ENCODE results near the gene FBN2. TPM values are rescaled to one million over a fixed set of nuclear protein-coding genes. Genes with fewer than 3 reads are reported as not detected.
"Not testable (repeated sequence)": the region's sequence is repeated elsewhere in the genome, so short reads cannot be mapped to it uniquely, and the experiment has no call there.

The FBN2 gene
- total RNA-seq, 2 donors from 2014 or later = 0.09 TPM; not detected in 1

DNA sequence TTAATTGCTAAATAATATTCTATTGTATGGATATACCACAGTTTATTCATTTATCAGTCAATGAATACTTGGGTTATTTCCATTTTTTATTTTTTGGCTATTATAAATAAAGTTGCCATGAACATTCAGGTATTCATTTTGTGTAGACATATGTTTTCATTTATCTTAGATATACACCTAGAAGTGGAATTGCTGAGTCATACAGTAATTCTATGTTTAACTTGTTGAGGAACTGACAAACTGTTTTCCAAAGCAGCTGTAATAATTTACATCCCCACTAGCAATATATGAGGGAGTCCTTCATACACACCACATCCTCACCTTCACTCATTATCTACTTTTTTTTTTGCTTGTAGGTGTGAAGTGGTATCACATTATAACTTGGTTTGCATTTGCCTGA, 123.6 kb downstream of the FBN2 start:
- ATAC-seq = no peak
- DNase-seq (ENCODE audit: low spot score in 2 of 2) = no peak
- peaks cover 11 to 15% of the 10 kb centered on the region in 2 donors for H3K9me3 Mint-ChIP-seq
- H3K36me3 Mint-ChIP-seq = no peaks in the 10 kb centered on the region
- H3K27ac Mint-ChIP-seq = no peak overlapping the region

DNA sequence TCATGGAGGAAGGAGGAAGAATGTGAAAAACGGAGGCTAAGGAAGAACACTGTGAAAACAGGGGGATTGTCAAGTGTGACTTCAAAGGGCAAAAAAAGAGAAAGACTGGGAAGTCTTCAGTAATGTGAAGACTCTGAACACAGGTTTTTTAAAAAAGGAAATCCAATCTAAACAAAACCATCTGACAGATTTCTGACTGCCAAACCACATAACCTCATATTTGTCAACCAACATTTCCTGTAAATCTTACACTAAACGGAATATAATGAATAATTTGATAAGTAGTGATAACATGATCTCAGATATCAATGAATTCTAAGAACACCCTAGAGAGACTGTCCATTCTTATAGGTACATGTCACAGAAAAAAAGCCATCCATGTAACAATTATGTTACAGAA, 124.7 kb downstream of the FBN2 start:
- H3K27ac Mint-ChIP-seq = no peak overlapping the region
- peaks cover 10 to 13% of the 10 kb centered on the region in 2 donors for H3K9me3 Mint-ChIP-seq
- no peaks in the 10 kb centered on the region for H3K36me3 Mint-ChIP-seq
- no peak for DNase-seq (ENCODE audit: low spot score in 2 of 2)
- no peak for ATAC-seq

DNA sequence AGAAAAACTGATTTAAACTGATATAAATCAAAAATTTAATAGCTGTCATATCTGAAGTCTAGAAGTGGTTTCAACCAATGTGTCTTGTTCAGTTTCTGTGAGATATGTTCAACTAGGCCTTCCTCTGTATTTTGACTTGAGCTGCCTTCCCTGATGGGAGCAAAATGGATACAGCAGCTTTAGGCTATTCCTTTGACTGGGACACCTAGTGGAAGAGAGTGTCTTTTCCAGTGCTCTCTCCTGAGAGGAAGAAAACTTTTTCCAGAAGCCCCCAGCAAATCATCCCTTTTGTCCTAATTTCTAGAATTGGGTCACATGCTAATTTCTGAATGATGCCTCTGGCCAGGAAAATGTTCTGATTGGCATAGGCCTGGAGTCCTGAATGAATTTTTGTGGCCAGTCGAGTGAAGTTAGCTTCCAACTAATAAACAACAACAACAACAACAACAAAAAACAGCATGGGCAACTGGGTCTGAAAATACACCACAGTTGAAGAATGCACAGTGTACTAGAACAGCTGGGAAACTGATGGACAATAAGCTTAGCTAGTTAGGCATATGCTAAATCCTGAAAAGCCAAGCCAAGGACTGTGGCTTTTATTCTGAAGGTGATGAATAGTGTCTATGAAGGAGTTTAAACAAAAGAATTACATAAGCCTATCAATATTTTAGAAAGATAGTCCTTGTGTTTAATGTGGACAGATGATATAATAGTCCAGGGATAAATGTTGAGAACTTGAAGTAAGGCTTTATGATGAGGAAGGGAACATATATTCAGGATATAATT, 125.7 kb downstream of the FBN2 start:
- no peak for ATAC-seq
- Mint-ChIP-seq H3K36me3 (no peaks in the 10 kb centered on the region), H3K27ac (no peak overlapping the region), H3K9me3 (peaks cover 3 to 6% of the 10 kb centered on the region in 2 donors)
- no peak for DNase-seq (ENCODE audit: low spot score in 2 of 2)

- H3K9me3 Mint-ChIP-seq = peaks cover 0 to 5% of the 10 kb centered on the region in 2 donors
- H3K27ac Mint-ChIP-seq = no peak overlapping the region
- DNase-seq (ENCODE audit: low spot score in 2 of 2) (no peak), ATAC-seq (no peak)
- no peaks in the 10 kb centered on the region for H3K36me3 Mint-ChIP-seq
These were observed 128.8 kb downstream of the FBN2 start for GRCh38 chr5:128409166-128409800.

- ATAC-seq (no peak), DNase-seq (ENCODE audit: low spot score in 2 of 2) (no peak)
- Mint-ChIP-seq H3K36me3 (no peaks in the 10 kb centered on the region), H3K27ac (no peak overlapping the region), H3K9me3 (peaks cover 0 to 5% of the 10 kb centered on the region in 2 donors)
These were observed 129.4 kb downstream of the FBN2 start for GRCh38 chr5:128408622-128409021.

DNA sequence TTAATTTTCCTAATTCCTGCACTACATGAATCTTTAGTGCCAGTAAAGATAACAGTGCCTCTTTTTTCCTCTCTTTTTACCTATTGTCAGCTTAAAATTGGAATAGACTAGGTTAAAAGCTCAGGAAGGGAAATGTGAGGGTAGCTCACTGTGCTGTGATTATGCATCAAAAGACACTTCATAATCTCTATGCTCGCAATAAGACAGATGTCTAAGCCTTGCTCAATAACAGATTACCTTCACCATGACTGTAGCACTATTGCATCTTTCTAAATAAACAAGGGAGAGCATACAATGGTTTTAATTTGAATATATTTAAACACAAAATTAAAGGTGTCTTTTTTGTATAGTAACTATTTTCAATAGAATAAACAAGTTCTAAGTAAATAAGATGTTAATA, 130.1 kb downstream of the FBN2 start:
- DNase-seq (ENCODE audit: low spot score in 2 of 2) = no peak
- no peak overlapping the region for H3K27ac Mint-ChIP-seq
- ATAC-seq = no peak
- H3K9me3 Mint-ChIP-seq = peaks cover 0 to under 1% of the 10 kb centered on the region in 2 donors
- H3K36me3 Mint-ChIP-seq = no peaks in the 10 kb centered on the region

- Mint-ChIP-seq H3K27ac (no peak overlapping the region), H3K9me3 (no peaks in the 10 kb centered on the region), H3K36me3 (no peaks in the 10 kb centered on the region)
- no peak for ATAC-seq
- DNase-seq (ENCODE audit: low spot score in 2 of 2) = no peak
These were observed 131.2 kb downstream of the FBN2 start for GRCh38 chr5:128406803-128407202.

DNA sequence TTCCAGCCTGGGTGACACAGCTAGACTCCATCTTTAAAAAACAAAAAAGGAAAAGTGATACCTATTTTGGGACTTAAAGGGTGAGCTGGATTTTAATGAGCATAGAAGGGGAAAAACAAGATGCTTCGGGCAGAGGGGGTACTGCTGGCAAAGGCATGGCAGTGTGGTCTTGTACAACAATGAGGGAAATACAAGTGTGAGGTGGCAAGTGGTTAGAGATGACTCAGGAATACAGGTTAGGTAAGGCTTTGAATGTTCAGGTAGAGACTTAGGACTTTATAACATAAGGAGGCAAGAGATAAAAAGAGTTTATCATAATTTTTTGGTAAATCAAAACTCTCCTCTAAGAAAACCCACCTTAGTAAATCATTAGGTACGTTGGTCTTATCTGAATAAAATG, 132.9 kb downstream of the FBN2 start:
- no peak for ATAC-seq
- no peaks in the 10 kb centered on the region for H3K9me3 Mint-ChIP-seq
- no peak for DNase-seq (ENCODE audit: low spot score in 2 of 2)
- H3K27ac Mint-ChIP-seq = no peak overlapping the region
- no peaks in the 10 kb centered on the region for H3K36me3 Mint-ChIP-seq

DNA sequence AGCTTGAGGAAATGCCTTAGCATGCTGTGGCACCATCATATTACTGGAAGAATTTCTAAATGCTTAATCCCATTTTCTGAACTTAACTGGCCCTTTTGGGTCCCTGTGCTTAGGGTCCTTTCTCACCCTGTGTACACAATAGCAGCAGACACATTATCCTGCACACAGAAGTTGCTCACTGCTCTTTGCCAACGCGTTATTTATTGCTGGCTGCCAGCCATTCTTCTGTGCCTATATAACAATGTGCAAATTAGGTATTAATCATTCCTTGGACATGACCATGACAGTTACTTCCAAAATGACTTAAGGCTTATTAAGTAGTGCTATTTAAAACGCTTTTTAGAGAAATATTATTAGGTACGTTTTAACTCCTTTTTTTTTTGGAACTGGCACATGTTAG, 134.7 kb downstream of the FBN2 start:
- H3K27ac Mint-ChIP-seq = no peak overlapping the region
- H3K36me3 Mint-ChIP-seq = no peaks in the 10 kb centered on the region

DNA sequence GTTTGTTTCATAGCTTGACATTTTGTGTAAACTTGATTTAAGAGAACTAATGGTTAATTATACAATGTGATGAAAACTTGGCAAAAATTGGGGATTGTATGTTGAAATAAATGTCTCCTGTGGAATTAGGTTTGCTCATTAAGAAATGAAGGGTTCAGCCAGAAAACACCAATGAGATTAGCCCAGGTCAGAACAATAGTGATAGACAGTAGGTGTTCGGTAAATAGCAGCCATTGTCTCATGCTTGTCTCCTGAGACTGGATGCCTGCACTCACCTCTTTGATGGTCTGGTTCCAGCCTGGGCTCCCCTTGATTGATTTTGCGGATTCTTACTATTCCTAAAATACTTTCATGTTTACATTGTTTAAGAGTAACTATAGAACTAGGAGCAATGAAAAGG, 135.5 kb downstream of the FBN2 start:
- no peaks in the 10 kb centered on the region for H3K36me3 Mint-ChIP-seq
- ATAC-seq = no peak
- no peak overlapping the region for H3K27ac Mint-ChIP-seq
- H3K9me3 Mint-ChIP-seq = peaks cover 4 to 5% of the 10 kb centered on the region in 2 donors
- DNase-seq (ENCODE audit: low spot score in 2 of 2) = no peak

More for the DNA sequence above, 134.7 kb downstream of the FBN2 start:
- DNase-seq (ENCODE audit: low spot score in 2 of 2) = no peak
- ATAC-seq = no peak
- H3K9me3 Mint-ChIP-seq = peaks cover 4 to 5% of the 10 kb centered on the region in 2 donors

DNA sequence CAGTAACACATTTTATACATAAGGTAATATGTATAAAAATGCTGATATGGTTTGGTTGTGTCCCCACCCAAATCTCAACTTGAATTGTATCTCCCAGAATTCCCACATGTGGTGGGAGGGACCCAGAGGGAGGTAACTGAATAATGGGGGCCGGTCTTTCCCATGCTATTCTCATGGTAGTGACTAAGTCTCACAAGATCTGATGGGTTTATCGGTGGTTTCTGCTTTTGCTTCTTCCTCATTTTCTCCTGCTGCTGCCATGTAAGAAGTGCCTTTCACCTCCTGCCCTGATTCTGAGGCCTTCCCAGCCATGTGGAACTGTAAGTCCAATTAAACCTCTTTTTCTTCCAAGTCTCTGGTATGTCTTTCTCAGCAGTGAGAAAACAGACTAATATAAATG, 137.3 kb downstream of the FBN2 start:
- not testable (repeated sequence) for H3K36me3 Mint-ChIP-seq; H3K9me3 Mint-ChIP-seq; DNase-seq (ENCODE audit: low spot score in 2 of 2); ATAC-seq; H3K27ac Mint-ChIP-seq

- ATAC-seq = no peak
- H3K27ac Mint-ChIP-seq = no peak overlapping the region
- DNase-seq (ENCODE audit: low spot score in 2 of 2) = no peak
- no peaks in the 10 kb centered on the region for H3K36me3 Mint-ChIP-seq
- peaks cover 4 to 5% of the 10 kb centered on the region in 2 donors for H3K9me3 Mint-ChIP-seq
These were observed 138.9 kb downstream of the FBN2 start for GRCh38 chr5:128399111-128399510.

DNA sequence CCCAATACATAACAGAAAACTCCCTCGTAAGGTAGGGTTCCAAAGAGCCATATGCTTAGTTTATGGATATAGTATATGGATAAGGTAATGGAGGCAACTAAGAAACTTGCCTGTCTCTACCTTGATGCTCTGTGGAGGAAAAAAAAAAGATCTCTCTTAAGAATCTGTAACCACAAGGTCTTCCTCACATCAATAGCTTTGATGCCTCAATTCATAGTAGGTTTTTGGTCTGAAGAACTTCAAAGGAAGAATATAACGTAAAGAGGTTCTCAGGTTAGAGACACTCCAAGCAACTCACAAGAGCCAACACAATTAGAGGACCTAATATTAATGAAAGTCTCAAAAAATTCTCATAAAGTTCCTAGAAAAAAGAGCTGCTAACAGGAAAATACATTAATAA, 140.2 kb downstream of the FBN2 start:
- Mint-ChIP-seq H3K27ac (no peak overlapping the region), H3K36me3 (no peaks in the 10 kb centered on the region), H3K9me3 (peaks cover 4 to 5% of the 10 kb centered on the region in 2 donors)
- DNase-seq (ENCODE audit: low spot score in 2 of 2) (no peak), ATAC-seq (no peak)

- DNase-seq (ENCODE audit: low spot score in 2 of 2) (no peak), ATAC-seq (no peak)
- Mint-ChIP-seq H3K36me3 (no peaks in the 10 kb centered on the region), H3K9me3 (peaks cover 4 to 5% of the 10 kb centered on the region in 2 donors), H3K27ac (no peak overlapping the region)
These were observed 143.0 kb downstream of the FBN2 start for GRCh38 chr5:128395073-128395472.

GRCh38 chr5:128384068-128384467, 154.0 kb downstream of the FBN2 start:
- ATAC-seq = no peak
- no peak overlapping the region for H3K27ac Mint-ChIP-seq
- no peak for DNase-seq (ENCODE audit: low spot score in 2 of 2)

DNA sequence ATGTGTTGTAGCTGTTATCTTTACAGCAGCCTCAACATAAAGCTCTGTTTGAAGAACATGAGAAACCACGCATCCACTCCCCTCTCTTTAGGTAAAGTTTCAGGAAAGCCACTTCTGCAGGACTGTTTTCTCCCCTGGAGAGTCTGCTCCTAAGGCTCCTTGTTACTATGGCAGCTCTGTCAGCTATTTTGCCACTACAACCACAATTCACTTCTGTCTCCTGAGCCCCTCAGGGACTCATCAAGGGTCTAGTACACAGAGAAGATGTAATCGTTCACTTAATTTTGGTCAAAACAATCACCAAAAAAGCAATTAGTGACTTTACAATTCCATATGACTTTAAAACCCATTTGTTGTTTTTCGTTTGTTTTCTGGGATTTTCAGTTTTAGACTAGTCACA, 157.7 kb downstream of the FBN2 start:
- Mint-ChIP-seq H3K27ac (no peak overlapping the region), H3K9me3 (peaks cover 0 to 5% of the 10 kb centered on the region in 2 donors), H3K36me3 (no peaks in the 10 kb centered on the region)
- DNase-seq (ENCODE audit: low spot score in 2 of 2) = no peak
- no peak for ATAC-seq

More at GRCh38 chr5:128384068-128384467, 154.0 kb downstream of the FBN2 start:
- Mint-ChIP-seq H3K36me3 (no peaks in the 10 kb centered on the region), H3K9me3 (peaks cover 11 to 16% of the 10 kb centered on the region in 2 donors)

DNA sequence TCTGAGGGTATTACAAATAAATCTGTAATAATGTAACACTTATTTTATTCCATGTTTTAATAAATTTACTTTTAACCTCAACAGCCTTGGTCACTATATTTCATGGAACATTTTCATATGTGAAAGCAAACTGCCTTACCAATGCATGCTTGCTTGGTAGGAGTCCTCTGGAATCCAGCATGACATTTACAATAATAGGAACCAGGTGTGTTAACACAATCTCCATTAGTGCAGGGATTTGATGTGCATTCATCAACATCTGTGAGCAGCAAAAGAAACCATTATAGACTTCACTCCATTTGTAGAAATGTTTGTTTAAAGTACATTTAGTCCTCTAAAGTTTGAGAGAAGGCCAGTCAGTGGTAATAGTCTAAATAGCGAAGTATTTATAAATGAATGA, 159.4 kb downstream of the FBN2 start:
- H3K27ac Mint-ChIP-seq = no peak overlapping the region
- H3K9me3 Mint-ChIP-seq = peaks cover 0 to 5% of the 10 kb centered on the region in 2 donors
- ATAC-seq (no peak), DNase-seq (ENCODE audit: low spot score in 2 of 2) (no peak)
- H3K36me3 Mint-ChIP-seq = no peaks in the 10 kb centered on the region

DNA sequence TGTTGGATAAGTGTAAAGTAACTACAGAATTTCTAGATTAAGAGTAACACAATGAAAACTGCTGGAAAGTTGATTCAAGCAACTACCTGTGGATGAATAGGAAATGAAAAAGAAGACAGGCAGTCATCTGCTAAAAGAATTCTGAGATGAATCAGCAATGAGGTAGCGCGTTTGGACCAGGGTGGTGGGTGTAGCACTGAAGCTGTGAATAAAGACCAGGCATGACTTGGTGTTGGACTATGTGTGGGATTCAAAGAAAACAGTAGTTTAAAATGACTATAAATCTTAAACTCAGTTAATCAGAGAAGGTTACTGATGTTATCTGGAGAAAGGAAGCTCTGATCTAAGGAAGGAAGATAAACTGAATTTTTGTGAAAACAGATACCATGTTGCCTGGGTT, 159.8 kb downstream of the FBN2 start:
- Mint-ChIP-seq H3K27ac (no peak overlapping the region), H3K36me3 (no peaks in the 10 kb centered on the region), H3K9me3 (peaks cover 0 to 5% of the 10 kb centered on the region in 2 donors)
- ATAC-seq = no peak
- no peak for DNase-seq (ENCODE audit: low spot score in 2 of 2)

Measured in activated naive CD4-positive, alpha-beta T cell treated with anti-CD3 and anti-CD28 coated beads, Interleukin-2, amount 50 U/mL, for 72 hours (primary cell).